C1 segment of cervical spinal cord (tissue), 14 donors: ENCODE results near the gene KATNBL1.

Experiments
- DNase-seq, 14 donors: peaks; one replicate each; lab custom pipeline; 2025; lab: John Stamatoyannopoulos, UW

The KATNBL1 gene

DNA sequence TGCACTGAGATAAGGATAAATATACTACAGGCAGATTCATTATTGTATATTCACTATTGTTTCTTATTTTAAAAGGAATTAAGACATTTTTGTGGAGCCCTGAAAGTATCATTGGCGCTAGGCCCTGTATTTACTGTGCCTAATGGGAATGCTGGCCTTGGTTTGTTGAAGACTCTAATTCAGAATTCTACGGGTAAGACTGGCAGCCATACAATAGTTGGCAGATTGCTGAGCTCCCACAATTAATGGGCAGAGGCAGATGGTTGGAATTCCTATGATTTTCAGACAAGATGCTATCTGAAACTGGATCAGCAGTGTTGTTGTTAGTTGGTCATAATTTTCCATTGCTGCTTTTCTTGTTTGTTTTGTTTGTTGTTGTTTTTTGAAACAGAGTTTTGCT lies 93.3 kb downstream of the KATNBL1 start:
- DNase-seq = no peak

GRCh38 chr15:34114739-34115138 lies 95.2 kb downstream of the KATNBL1 start:
- no peak for DNase-seq

DNA sequence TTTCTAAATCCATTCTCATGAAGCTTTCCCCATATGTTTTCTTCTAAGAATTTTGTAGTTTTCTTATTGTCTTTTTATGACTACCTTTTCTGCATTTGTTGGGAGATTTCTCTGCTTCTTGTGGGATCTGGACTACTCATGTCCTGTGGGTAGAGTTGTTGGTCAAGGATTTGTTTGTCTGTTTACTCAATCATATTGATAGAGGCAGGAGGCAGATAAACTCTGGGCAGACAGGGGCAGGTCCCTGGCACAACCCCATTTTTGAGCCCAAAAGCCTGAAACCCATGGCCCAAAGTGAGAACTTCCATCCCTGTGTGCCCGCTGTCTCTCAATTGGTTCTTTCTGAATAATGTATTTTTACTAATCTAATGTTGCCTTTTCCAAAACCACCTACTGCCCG lies 95.7 kb downstream of the KATNBL1 start:
- no peak for DNase-seq

DNA sequence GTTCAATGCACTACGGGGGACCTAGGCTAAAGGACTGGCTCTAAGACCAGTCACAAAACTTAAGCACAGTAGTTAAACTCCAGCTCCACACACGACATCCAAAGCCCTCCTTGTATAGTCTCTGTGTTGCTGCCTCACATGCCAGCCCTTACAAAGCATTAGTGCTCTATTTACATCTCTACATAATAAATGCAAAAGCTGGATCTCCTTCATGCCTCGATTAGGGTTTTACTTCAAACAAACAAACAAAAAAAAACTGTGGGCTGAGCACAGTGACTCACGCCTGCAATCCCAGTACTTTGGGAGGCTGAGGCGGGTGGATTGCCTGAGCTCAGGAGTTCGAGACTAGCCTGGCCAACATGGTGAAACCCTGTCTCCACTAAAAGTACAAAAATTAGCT lies 98.4 kb downstream of the KATNBL1 start:
- no peak for DNase-seq

GRCh38 chr15:34109797-34110663 lies 99.9 kb downstream of the KATNBL1 start:
- no peak for DNase-seq

DNA sequence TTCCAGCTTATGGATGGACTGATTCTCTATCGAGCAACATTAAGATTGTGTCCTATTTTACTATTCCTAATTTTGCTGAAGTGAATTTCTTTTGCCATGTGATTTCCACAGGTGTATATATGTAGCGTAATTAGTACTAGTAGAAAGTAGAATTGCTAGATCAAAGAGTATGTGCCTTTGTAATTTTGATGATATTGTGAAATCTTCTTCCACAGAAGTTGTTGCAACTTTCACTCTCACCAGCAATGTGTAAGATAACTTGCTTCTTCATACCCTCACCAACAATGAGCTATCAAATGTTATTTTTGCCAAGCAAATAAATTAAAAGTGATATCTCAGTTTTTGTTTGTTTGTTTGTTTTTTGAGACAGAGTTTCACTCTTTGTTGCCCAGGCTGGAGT lies 102.6 kb downstream of the KATNBL1 start:
- DNase-seq = no peak

DNA sequence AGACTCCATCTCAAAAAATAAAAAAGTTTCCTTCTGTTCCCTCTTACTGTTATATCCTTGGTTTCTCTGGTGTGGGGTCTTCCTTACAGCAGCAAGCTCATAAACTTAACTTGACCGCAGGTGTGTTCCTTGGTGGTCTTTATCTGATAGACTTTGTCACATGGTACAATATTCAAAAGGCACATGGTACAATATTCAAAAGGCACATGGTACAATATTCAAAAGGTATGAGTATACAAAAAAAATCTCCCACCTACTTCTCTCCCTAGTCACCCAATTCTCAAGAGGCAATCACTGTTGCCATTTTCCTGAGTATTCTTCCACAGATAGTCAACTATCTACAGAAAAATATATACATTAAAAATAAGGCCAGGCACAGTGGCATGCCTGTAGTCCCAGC lies 103.5 kb downstream of the KATNBL1 start:
- no peak for DNase-seq

GRCh38 chr15:34102175-34102925 lies 107.5 kb downstream of the KATNBL1 start:
- peak in 1 of 14 donors; percentile 0 for DNase-seq

- peak; percentile 83 to 99 (median 98) for DNase-seq
Measured at GRCh38 chr15:34101366-34102174, 108.3 kb downstream of the KATNBL1 start, which contains the start of the genes EMC7 and PGBD4. Gene EMC7, minus strand, starts transcription at chr15:34101862. Its CDS starts 23 bp downstream, at chr15:34101839. Gene PGBD4, plus strand, starts transcription at chr15:34102083. Its CDS starts 449 bp downstream, at chr15:34102532.

- DNase-seq = no peak
Measured at GRCh38 chr15:34099914-34100313, 110.0 kb downstream of the KATNBL1 start.
